Activated T-helper 1 cell treated with anti-CD3 and anti-CD28 coated beads, Interleukin-2, amount 50 U/mL, for 16 hours (primary cell): ENCODE results near the gene TANK.

Experiments used
- DNase-seq, 2 donors: peaks; one replicate each; pipeline ENCODE4 v3.0.0-alpha.2; 2020; ENCODE audit warnings: low read depth in 1 of 2, low spot score in 1 of 2

The TANK gene

DNA sequence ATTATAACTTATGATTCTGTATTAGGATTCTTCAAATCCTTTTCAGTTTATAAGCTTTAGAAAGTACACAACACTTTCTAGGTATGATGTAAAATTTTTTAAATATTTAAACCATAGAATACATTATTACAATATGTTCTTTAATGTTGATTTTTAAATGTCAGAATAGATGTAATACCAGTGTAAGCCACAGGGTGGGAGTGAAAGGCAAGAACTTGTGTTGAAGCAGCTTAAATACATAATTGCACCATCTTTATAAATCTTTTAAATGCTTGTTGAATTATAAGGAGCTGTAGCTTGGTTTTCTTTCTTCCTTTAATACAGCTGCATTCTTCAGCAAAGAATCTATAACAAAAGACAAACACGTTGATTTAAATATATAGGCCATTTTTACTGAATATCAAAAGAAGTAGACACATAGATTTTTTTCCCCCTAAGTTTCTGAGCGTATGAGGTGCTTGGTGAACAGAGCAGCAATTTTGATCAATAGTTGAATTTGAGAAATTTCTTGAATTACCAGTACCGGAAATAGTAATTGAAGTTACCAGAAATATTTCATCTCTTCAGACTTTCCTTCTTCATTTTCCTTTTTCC is 63.0 kb downstream of the TANK start:
- DNase-seq: no peak

DNA sequence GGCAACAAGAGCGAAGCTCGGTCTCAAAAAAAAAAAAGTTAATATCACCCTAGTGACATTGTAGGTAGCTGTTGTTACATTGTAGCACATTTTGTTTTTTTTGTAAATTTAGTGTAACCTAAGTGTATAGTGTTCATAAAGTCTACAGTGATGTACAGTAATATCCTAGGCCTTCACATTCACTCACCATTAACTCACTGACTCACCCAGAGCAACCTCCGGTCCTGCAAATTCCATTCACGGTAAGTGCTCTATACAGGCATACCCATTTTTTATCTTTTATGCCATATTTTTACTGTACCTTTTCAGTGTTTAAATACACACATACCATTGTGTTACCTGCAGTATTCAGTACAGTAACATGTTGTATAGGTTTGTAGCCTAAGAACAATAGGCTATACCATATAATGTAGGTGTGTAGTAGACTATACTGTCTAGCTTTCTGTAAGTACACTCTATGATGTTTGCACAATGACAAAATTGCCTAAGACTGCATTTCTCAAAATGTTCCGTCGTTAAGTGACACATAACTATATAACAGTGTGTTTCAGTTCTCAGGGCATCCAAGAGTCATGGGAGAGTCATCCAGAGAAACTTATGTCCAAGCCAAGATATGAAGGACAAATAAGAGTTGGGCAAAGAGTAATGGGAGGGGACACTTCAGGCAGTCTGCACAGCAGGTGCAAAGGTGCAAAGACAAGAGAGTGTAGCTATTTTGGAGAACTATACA is 68.4 kb downstream of the TANK start:
- no peak for DNase-seq

DNA sequence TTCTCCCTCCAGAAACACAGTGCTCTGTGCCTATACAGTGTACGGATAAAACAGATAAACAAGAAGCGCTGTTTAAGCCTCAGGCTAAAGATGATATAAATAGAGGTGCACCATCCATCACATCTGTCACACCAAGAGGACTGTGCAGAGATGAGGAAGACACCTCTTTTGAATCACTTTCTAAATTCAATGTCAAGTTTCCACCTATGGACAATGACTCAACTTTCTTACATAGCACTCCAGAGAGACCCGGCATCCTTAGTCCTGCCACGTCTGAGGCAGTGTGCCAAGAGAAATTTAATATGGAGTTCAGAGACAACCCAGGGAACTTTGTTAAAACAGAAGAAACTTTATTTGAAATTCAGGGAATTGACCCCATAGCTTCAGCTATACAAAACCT is 70.7 kb downstream of the TANK start:
- DNase-seq: no peak

DNA sequence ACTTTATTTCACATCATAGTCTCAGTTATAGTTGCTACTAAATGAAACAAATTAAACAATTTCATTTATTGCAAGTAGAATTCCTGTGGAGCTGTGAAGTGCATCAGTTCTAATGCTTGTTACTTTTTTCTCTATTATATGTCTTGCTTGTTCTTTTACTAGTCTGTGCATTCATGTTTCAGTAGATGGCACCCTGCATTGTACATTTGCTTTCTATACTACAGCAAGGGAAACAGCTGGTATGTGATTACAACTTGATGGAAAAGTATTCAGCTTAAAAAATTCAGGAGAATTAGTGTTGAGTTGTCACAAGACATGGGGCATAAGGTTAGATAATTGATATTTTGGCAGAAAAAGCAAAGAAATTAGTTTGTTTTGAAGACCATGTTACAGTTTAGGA is 72.3 kb downstream of the TANK start:
- DNase-seq: no peak

DNA sequence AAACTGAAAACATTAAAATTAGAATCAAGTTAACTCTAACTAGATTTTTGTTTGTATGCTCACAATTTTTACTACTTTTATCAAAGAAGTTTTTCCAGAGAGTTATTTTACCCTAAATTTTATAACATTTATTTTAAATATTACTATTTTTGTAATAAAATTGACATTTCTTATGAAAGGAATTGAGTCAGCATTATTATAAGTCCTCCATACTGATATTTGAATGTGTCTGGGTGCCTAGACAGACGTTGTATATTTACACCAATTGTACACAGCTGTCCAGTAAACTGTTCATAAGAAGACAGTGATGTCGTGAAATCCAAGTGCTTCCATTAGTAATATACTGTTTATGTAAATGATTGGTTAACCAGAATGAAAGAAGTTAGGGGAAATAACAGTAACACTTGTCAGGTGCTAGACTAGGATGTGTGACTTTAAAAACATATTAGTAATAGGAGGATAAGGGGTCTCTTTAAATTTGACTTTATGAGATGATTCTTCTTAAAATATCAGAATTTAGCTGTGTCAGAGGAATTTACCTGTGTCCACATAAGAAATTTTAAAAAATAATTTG is 73.7 kb downstream of the TANK start:
- DNase-seq: no peak

DNA sequence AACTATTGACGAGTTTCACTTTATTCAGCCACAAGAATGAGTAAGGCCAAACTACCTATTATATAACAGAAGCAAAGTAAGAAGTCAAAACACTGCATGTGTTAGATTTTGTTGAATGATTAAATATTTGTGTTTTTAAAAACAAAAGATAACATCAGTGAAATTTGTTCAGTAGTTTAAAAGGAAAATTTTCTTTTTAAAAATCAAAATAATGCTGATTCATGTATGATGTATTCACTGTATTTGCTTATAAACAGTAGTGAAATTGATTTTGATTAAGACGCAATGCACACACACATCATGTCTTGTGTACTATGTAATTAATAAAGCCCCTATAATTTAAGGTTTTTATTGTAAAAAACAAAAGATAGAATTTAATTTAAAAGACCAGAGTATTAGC is 74.4 kb downstream of the TANK start:
- DNase-seq: no peak

DNA sequence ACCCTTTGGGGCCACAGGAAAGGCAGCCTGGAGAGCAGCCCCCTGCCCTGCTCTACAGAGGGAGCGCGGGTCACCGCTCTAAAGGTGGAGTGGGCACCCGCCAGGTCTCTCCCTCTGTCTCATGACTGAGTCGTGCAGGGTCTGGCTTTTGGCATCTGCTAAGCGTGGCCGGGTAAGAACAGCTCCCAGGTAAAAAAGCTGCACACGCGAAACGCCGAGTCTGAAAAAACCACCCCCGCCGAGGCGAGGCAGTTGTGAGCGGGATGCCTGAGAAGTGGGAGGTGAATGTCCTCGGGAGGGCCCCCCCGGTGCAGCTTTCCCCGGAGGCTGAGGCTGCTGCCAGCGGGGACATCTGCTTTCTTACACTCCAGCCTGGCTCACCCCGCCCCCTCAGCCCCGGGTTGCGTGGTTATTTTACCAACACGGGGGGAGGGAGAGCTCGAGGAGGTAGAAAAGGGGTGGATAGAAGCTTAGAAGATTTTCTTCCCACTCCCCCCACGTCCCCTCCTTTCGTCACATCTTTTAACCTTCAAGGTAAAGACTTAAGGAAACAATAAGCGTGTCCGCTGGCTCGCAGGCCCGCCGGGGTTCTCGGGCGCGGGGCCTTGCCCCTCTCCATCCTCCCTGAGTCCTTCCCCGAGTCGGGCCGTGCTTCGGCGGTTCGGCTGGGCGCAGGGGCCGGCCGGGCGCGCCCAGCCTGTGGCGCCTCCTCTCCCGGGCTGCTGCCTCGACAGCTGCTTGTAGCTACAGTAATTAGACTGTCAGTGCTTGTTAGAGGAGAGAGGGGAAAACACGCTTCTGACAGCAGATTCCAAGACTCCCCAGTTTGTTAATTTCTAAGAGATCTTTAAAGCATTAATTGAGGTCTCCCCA is 77.4 kb downstream of the TANK start:
- peak in 1 of 2 donors; percentile 38 for DNase-seq

DNA sequence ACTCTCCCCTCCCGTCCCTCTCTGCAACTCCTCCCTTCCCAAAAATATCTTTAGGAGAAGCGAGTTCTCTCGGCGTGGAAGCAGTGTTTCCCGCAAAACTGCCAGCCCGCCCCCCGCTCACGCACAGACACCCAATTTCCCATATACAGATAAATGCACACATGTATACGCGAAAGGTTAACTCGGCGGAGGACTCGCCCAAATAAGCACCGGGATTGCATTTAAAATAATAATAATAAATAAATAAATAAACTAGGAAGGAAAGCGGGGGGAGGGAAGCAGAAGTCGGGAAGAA is 78.0 kb downstream of the TANK start:
- no peak for DNase-seq

DNA sequence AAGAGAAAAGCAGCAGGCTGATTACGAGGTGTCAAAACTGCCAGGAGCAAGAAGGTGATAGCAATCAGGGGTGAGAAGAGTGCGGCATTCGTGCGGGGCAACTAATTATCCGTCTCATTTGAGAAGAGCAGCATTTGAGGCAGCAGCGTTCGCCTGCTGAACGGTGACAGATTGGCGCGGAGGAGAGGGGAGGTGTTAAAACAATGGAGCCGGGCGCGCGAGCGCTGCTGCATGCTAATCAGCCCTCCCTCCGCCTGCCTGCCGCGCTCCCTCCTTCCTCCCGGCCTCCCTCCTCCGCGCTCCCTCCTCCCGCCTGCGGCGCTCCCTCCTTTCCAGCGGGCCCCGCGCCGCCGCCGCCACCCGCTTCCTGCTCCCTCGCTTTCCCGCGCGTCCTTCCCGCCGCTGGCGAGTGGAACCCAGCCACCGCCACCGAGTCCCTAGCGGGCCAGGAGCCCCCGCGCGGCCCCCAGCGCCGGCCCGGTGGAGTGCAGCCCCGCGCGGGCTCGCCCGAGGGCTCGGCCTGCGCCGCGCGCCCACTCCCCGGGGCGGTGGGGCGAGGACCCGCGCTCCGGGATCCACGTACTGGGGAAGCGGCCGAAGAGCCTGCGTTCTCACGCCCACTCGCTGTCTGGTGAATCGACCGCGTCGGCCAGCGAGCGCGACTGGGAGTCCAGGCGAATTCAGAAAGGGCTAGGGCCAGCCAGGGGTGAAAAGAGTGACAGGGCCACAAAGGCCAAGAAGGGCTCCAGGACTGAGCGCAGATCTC is 78.5 kb downstream of the TANK start:
- DNase-seq: peak; percentile 43 to 45

DNA sequence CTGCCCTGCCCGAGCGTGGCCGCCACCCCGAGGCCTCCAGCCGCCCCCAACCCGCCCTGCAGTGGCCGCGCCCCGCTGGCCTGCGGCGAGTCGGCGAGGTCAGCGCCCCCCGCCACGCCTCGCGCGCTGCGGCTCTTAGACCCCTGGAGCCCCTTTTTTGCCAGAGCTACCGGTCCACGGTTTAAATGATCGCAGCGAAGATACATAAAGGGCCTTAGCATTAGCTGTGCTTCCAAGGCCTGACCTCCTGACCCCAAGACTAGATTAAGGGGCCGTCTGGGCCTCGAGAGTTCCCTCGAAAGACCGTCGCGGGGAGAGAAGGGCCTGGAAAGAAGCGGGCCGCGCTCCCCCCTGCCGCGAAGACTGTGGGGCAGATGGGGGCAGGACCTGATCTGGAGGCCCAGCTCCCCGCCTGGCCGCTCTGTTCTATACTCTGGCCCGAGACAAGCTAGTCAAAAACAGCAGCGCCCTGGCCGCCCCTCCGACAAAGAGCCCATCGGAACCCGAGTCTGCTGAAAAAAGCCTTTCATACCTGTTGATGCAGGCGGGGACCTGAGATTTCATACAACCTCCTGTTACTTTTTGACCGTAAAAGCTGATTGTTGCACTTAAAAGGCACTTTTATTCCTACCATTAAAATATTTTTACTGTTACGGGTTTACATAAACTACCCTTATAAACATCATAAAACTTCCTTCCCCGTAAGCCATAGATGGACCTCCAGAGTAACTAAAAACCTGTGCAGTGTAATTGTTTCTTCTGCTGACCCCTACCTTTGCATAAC is 79.3 kb downstream of the TANK start:
- DNase-seq: no peak

DNA sequence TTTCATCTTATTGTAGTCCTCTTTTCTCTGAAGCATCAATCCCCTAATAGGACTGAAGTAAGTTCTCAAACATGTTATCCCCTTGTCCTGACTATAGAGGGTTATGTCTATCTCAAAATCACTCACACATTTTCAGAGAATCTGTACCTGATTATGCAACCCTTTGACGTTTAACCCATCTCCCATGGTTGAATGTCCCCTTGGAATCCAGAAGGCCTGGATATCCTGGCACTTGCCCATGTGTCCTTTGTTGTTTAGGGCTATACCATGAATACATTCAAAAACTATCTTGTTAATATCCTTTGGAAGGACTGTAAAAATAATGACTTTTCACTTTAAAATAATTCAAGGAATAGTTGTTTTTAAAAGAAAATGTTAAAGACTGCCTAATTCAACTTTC is 81.7 kb downstream of the TANK start:
- no peak for DNase-seq

DNA sequence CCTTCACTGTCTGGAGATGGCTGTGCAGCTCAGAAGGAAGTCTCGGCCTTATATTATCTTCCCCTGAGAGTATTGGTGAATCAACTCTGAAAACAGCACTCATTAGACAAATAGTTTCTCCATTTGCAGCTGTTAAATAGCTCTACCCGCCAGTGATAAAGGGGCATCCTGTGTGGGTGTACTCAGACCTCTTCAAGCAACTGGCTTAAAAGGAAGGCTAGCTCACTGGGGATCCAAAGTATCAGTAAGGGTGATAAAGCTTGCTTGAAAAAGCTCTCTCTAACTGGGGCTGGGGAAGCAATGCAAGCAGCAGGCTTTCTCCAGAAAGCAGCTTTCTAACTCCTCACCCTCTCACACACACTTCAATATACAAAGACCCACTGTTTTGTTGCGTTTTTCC is 83.1 kb downstream of the TANK start:
- DNase-seq: no peak

DNA sequence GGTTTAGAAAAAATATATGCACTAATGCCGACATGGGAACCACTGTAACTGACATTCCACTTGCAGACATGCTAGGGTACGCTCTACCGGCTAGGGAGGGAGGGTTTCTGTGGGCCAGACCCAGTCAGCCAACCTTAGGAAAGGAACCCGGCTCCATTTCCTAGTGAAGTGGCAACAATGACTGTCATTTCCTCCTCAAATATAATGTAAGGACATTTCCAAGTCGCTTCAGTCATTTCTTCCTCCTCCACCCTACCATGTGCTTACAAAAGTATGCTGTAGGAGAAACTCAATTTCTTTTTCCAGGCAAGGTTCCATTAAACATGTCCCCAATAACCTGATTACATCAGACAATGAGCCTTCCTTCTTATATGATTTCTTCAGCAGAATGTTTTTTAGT is 83.7 kb downstream of the TANK start:
- DNase-seq: no peak

DNA sequence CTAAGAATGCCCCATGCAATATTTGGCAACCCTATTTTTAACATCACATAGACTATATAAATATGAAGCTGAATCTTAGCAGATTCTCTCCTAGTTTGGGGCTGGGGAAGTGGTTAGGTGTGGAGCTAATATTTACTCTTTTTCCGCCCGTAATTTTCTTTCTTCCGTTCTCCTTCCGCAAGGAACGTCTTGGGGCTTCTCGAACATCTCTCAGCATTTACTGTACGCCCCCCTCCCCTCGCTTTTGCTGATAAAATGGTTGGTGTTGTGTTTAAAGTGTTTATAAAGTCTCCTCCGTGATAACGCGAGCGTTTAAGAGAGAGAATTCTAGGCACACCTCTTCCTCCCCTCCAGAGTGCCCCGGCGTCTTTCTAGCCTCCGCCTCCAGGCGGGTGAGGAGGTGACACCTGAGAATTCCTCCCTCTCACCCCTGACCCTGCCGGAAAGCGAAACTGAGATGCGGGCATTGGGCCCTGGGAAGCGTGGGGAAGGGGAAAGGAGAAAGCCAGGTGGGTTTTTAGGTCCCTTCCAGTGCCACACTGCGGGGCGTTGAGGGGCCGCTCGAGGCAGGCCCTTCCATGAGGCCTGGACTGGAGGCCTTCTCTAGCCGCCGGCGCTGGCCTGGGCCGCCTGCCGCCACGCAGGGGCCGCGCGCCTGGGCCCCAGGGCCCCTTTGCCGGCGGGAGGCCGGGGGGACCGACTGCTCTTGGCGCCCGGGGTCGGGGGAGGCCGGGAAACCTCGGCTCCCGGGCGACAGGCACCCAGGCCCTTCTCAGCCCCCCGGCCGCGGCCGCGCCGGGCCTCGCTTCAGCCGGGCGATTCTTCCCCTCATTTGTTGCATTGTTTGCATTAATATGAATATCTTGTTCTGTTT is 84.4 kb downstream of the TANK start:
- DNase-seq: peak; percentile 34 to 55

DNA sequence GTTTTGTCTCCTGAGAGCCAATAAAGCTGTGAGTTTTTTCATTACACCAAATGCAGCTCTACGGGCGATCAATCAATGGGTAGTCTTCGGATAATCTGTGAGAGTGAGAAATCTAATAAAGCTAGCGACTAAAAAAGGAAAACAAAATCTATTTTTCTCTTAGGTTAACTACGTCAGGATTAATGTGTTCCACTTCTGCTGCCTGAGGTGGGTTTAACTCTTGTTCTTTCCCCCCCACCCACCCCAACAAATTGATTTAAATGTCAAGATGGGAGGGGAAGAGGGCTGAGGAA is 85.0 kb downstream of the TANK start:
- no peak for DNase-seq

DNA sequence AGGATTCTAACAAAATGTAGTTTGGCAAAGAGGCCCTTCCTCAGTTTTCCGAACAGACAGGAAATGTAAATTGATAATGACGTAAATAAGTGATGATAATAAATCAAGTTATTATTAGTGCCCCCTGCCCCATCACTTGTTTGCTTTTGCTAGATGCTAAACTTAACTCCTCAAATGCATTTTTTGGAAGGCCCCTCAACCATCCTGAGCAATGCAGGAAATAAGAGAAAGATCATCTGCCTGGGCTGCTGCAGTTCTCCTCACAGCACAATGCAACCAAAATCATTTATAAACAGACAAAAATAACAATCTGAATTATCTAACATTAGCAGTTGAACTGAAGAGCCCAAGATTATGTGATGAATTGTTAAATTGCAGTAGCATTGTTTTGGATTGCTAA is 85.4 kb downstream of the TANK start:
- DNase-seq: no peak

DNA sequence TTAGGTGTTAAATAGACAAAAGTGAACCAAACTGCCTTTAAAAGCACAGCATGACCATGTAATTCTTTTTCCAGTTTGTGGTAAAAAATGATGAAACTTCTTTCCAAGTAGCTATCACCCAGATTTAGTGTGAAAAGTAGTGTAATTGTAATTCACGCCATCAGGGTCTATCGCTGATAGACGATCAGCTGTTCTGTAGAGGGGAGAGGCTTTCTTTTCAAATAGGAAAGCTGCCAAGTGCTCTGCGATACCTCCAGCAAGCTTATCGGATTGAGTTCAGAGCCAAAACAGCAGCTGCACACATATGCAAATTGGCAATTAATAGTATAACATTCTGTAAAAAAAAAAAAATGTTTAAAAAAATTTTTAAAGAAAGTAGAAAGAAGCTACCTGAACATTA is 86.1 kb downstream of the TANK start:
- no peak for DNase-seq

DNA sequence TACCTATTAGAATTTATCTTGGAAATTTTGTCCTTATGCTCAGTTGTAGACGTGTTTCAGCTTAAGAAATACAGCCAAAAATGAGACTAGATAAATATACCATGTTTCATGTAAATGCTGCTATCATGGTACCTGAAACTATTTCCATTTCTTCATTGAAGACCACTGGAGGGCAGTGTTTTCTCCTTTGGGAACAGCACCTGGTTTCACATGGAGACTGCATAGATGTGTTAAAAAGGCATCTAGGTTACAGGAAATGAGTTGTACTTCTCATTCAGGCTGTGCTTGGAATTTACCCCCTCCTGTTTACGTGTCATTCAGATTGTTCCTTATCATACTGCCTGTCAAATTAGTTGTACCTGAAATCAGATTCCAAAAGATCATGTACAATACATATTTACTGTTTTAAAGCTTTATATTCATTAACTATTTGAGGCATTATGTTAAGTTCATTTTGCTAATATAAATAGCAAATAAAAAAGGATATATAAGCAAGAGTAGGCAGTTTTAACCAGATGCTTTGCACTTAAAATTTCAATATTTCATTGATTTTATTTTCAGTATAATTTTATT is 90.7 kb downstream of the TANK start:
- no peak for DNase-seq

DNA sequence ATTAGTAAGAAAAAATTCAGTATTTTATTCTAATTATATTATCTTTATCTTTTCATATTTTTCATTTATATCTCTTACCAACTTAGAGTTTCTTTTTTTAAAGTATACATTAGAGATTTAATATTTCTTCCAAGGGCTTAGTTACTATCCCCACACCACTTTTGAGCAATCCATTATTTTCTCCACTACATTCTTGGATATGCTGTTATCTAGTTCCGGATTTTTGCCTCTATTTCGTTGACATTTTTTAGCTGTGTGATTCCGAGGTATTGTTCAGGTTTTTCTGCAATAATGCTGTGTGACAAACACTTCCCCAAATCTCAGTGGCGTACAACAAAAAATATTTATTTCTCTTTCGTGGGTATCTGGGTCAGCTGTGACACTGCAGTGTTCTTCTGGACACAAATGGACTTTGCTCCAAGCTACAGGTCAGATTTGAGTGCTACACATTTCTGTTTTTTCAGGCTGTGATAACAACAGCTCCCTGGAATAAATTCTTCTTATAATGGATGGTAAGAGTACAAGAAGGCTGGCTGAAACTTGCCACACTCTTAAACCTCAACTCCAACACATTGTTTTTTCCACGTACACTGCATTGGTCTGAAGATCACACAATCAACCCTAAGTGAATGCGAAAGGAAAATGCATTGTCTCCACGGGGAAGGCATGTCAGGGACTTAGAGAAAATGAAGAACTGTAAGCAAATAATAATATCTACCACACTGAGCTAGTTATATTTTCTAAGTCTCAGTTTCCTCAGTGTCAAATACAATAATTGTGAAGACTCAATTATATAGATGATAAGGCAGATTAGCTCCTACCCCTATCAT is 97.1 kb downstream of the TANK start:
- no peak for DNase-seq
